Colonic mucosa (tissue), 4 donors: ENCODE data around the gene BFAR. TPM values are rescaled to one million over a fixed set of nuclear protein-coding genes. Genes with fewer than 3 reads are reported as not detected.

ENCODE experiments used
- DNase-seq: peaks from one replicate; pipeline ENCODE4 v3.0.0-alpha.2; 2020
- H3K27ac ChIP-seq: fragments of 200-600 bp; one replicate; pipeline ENCODE4 v1.8.0; 2021
- H3K27me3 ChIP-seq: fragments of 200-600 bp; one replicate; pipeline ENCODE4 v1.8.0; 2021
- H3K36me3 ChIP-seq: fragments of 200-600 bp; one replicate; pipeline ENCODE4 v1.8.0; 2021
- H3K4me1 ChIP-seq: fragments of 200-600 bp; one replicate; pipeline ENCODE4 v1.8.0; 2021; ENCODE audit warnings: mild to moderate bottlenecking
- H3K4me3 ChIP-seq: fragments of 200-600 bp; one replicate; pipeline ENCODE4 v1.8.0; 2021
- H3K9ac ChIP-seq, 2 donors: one replicate each; pipeline ENCODE4 v1.7.0; 2013; ENCODE audit warnings: control low read depth in 2 of 2, low read depth in 2 of 2, low read length in 2 of 2
- H3K9me3 ChIP-seq: fragments of 200-600 bp; one replicate; pipeline ENCODE4 v1.8.0; 2021
- CTCF ChIP-seq: fragments of 200-600 bp; IDR thresholded peaks from one replicate; pipeline ENCODE4 v1.8.0; 2022; ENCODE audit warnings: antibody characterized with exemption, mild to moderate bottlenecking
- intact Hi-C: fragments of 100-400 bp; cut with DNase I; formaldehyde crosslinking; loops from one replicate; pipeline ENCODE4 v1.14.1; 2022
- total RNA-seq, 2 donors: library from RNA; stranded (reverse); fragmentation: NEBNext Ultra II Directional in 1 of 2; extraction: Animal tissue kit (Norgen Biotek cat#: 25700) in 1 of 2; gene quantifications; one replicate each; pipeline ENCODE4 v1.2.1, GENCODE V29; 2021
- donor health status: healthy.
- donor health status: DM: no; HTN: no; CAD: no.
- donor health status: DM: no; HTN: no; CAD: no.

The BFAR gene, protein sequence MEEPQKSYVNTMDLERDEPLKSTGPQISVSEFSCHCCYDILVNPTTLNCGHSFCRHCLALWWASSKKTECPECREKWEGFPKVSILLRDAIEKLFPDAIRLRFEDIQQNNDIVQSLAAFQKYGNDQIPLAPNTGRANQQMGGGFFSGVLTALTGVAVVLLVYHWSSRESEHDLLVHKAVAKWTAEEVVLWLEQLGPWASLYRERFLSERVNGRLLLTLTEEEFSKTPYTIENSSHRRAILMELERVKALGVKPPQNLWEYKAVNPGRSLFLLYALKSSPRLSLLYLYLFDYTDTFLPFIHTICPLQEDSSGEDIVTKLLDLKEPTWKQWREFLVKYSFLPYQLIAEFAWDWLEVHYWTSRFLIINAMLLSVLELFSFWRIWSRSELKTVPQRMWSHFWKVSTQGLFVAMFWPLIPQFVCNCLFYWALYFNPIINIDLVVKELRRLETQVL
- total RNA-seq, result 10 to 100 TPM; 37.3 to 72.2 TPM

- Histone ChIP-seq H3K27ac (peak within 1 kb of the TSS; percentile 96), H3K9ac (peak within 1 kb of the TSS; percentile 99), H3K9me3 (no peaks in the 10 kb centered on the region), H3K4me1 (peaks cover 8% of the 10 kb centered on the region), H3K36me3 (no peaks in the 10 kb centered on the region), H3K4me3 (peak within 1 kb of the TSS; percentile 82), H3K27me3 (no peaks in the 10 kb centered on the region)
- intact Hi-C loops, result no loop called here
- peak; percentile 99 for DNase-seq
- TF ChIP-seq CTCF, result no peak
These were observed at the start of gene BFAR for GRCh38 chr16:14632693-14633569. Gene BFAR (plus strand): TSS chr16:14632951. CDS start chr16:14644347, 11,396 bp downstream.

DNA sequence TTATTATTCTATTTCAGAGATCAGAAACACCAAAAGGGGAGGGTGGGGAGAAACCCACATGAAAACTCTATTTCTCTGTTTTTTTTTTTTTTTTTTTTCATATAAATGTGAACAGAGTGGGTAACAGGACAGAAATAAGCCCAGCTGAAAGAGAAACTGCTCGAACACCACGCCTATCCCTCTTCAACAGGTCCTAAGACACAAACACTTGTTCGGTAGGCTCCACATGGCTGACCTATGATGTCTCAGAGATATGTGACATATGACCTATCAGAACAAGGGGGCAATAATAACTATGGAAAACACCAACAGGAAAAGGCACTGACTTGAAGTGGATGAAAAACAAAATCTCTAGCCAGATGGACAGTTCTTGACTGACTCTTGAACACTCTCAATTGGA is 47.5 kb upstream of the BFAR start:
- H3K9me3 ChIP-seq, result no peaks in the 10 kb centered on the region
- H3K27me3 ChIP-seq, result no peaks in the 10 kb centered on the region
- no peaks in the 10 kb centered on the region for H3K4me1 ChIP-seq
- intact Hi-C loops, result no loop called here
- no peak for DNase-seq
- H3K9ac ChIP-seq, result no peak overlapping the region
- H3K4me3 ChIP-seq, result no peak overlapping the region
- H3K27ac ChIP-seq, result no peak overlapping the region
- no peak for TF ChIP-seq CTCF
- H3K36me3 ChIP-seq, result no peaks in the 10 kb centered on the region

GRCh38 chr16:14586637-14587305 is 46.0 kb upstream of the BFAR start:
- Histone ChIP-seq H3K9me3 (no peaks in the 10 kb centered on the region), H3K4me3 (no peak overlapping the region), H3K9ac (no peak overlapping the region), H3K27me3 (no peaks in the 10 kb centered on the region), H3K27ac (no peak overlapping the region), H3K36me3 (peaks cover 7% of the 10 kb centered on the region), H3K4me1 (no peaks in the 10 kb centered on the region)
- DNase-seq, result no peak
- intact Hi-C loops, result no loop called here
- TF ChIP-seq CTCF, result no peak

- Histone ChIP-seq H3K27me3 (no peaks in the 10 kb centered on the region), H3K4me3 (no peak overlapping the region), H3K36me3 (no peaks in the 10 kb centered on the region), H3K4me1 (no peaks in the 10 kb centered on the region), H3K27ac (no peak overlapping the region), H3K9me3 (no peaks in the 10 kb centered on the region), H3K9ac (no peak overlapping the region)
- intact Hi-C loops, result no loop called here
- no peak for DNase-seq
- peak; percentile 38 for TF ChIP-seq CTCF
These were observed 32.6 kb upstream of the BFAR start for GRCh38 chr16:14600164-14600563.

GRCh38 chr16:14602443-14602963 is 30.2 kb upstream of the BFAR start:
- Histone ChIP-seq H3K36me3 (no peaks in the 10 kb centered on the region), H3K9ac (no peak overlapping the region)
- intact Hi-C loops, result no loop called here

More at GRCh38 chr16:14602443-14602963, 30.2 kb upstream of the BFAR start:
- Histone ChIP-seq H3K4me1 (no peaks in the 10 kb centered on the region), H3K27me3 (no peaks in the 10 kb centered on the region), H3K9me3 (no peaks in the 10 kb centered on the region), H3K27ac (no peak overlapping the region), H3K4me3 (no peak overlapping the region)
- DNase-seq, result no peak
- TF ChIP-seq CTCF, result no peak
